Ishikawa (cell line): ENCODE results near the gene ERLEC1.

Source experiments
- CEBPB ChIP-seq: IDR thresholded peaks from 2 replicates; pipeline ENCODE4 v1.6.1; 2012
- EGR1 ChIP-seq: IDR thresholded peaks from 2 replicates; pipeline ENCODE4 v1.6.1; 2012
- EP300 ChIP-seq: IDR thresholded peaks from 2 replicates; pipeline ENCODE4 v1.6.1; 2012; ENCODE audit warnings: borderline replicate concordance
- FOXM1 ChIP-seq: IDR thresholded peaks from 2 replicates; pipeline ENCODE4 v1.6.1; 2012; ENCODE audit warnings: low read depth, borderline replicate concordance
- REST ChIP-seq: IDR thresholded peaks from 2 replicates; pipeline ENCODE4 v1.6.1; 2012; ENCODE audit warnings: low read depth, mild to moderate bottlenecking
- TAF1 ChIP-seq: IDR thresholded peaks from 2 replicates; pipeline ENCODE4 v1.6.1; 2012; ENCODE audit warnings: low read depth, mild to moderate bottlenecking
- TCF12 ChIP-seq: IDR thresholded peaks from 2 replicates; pipeline ENCODE4 v1.6.1; 2012; ENCODE audit warnings: low read depth
- YY1 ChIP-seq: IDR thresholded peaks from 2 replicates; pipeline ENCODE4 v1.6.1; 2012; ENCODE audit warnings: low read depth
- TF ChIP-seq, protein P1 (sequence below): IDR thresholded peaks from 2 replicates; pipeline ENCODE4 v1.6.1; 2012
- TF ChIP-seq, protein P2 (sequence below): IDR thresholded peaks from 2 replicates; pipeline ENCODE4 v1.6.1; 2012

DNA sequence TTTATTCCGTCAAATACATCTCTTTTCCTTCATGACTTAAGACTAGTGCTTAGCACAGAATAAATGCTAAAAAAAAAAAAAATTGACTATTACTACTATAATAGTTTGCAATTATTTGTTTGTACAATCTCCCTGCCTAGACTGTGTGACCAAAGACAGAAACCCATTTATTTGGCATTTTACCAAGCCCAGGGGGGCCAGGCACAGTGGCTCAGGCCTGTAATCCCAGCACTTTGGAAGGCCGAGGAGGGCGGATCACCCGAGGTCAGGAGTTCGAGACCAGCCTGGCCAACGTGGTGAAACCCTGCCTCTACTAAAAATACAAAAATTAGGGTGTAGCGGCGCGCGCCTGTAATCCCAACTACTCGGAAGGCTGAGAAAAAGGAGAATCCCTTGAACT lies 1.5 kb upstream of the ERLEC1 start:
- TF ChIP-seq TAF1 (no peak), REST (no peak), FOXM1 (no peak), CEBPB (no peak), EP300 (no peak), TCF12 (no peak), YY1 (no peak), EGR1 (no peak)
- TF ChIP-seq, protein P1, sequence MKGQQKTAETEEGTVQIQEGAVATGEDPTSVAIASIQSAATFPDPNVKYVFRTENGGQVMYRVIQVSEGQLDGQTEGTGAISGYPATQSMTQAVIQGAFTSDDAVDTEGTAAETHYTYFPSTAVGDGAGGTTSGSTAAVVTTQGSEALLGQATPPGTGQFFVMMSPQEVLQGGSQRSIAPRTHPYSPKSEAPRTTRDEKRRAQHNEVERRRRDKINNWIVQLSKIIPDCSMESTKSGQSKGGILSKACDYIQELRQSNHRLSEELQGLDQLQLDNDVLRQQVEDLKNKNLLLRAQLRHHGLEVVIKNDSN = no peak
- TF ChIP-seq, protein P2, sequence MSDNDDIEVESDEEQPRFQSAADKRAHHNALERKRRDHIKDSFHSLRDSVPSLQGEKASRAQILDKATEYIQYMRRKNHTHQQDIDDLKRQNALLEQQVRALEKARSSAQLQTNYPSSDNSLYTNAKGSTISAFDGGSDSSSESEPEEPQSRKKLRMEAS = no peak
